ENCODE measurements around the gene MRM2. TPM values are rescaled to one million over a fixed set of nuclear protein-coding genes. Genes with fewer than 3 reads are reported as not detected.

The MRM2 gene
- total and polyA plus RNA-seq, 4 donors: 9.7 to 14.9 (median 11.8) TPM

DNA sequence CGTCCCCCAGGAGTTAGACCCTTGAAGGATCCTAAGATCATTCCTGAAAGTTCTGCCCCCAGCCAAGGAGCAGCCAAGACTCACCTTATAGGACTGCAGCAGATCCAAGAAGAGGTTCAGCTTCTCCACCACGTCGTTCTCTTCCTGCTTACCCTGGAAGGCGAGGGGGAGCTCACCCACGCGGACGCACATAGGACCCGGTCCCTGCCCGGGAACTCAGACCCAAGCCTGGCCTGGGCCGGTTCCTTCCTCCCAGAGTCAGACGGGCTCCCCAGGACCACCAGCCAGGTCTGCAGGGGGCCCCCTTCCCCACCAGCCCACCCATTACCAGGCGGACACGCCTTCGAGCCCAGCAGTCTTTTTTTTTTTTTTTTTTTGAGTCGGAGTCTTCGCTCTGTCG is 15.6 kb upstream of the MRM2 start:
- Histone ChIP-seq H3K36me3 (ENCODE audit: control insufficient read depth in 4 of 4, insufficient read depth in 3 of 4, low read depth in 1 of 4, low read length in 3 of 4) (peaks cover 0 to 18% (median 4%) of the 10 kb centered on the region in 4 donors), H3K4me1 (ENCODE audit: control insufficient read depth in 4 of 4, insufficient read depth in 4 of 4, low read length in 3 of 4) (no peaks in the 10 kb centered on the region), H3K9me3 (ENCODE audit: control insufficient read depth in 4 of 4, low read length in 3 of 4) (no peaks in the 10 kb centered on the region), H3K4me3 (ENCODE audit: low read depth in 1 of 3, low read length in 3 of 3) (no peak overlapping the region), H3K9ac (ENCODE audit: low read depth in 1 of 2, low read length in 2 of 2) (no peak overlapping the region), H3K27me3 (ENCODE audit: control insufficient read depth in 4 of 4, insufficient read depth in 4 of 4, low read length in 3 of 4) (no peaks in the 10 kb centered on the region), H3K27ac (ENCODE audit: low read depth in 1 of 2, low read length in 2 of 2) (no peak overlapping the region)
- TF ChIP-seq EGR1 (IDR thresholded peaks at IDR 0.05; ENCODE audit: low read depth in 2 of 2) (no peak), HNF4A (conservative IDR thresholded peaks at IDR 0.05) (no peak)
- DNase-seq (ENCODE audit: low spot score): no peak
- 96% methylated on average over 17 of the region's 17 CpGs for WGBS

DNA sequence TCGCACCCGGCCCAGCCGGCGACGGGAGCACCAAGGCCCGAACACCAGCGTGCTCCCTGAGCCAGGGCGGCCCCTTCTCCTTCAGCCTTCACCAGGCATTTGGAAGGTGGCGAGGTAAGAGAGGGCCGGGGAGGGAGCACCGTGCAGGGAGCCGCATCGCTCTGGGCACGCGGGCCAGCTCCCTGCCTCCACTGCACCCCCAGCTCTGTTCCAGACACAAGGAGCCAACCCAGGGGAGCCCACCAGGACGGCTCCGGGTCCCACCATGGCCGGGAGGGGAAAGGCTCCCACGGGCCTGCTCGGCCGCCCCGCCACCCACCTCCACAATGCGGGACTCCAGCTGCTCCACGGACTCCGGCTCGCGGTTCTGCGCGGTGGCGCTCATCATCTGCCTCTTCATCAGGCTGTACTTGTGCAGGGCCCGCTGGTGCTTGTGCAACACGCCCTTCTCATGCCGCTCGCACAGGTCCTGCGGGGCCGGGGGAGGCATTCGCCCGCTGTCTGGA is 15.1 kb upstream of the MRM2 start:
- Histone ChIP-seq H3K36me3 (ENCODE audit: control insufficient read depth in 4 of 4, insufficient read depth in 3 of 4, low read depth in 1 of 4, low read length in 3 of 4) (peaks cover 0 to 15% (median 4%) of the 10 kb centered on the region in 4 donors), H3K27me3 (ENCODE audit: control insufficient read depth in 4 of 4, insufficient read depth in 4 of 4, low read length in 3 of 4) (no peaks in the 10 kb centered on the region), H3K9ac (ENCODE audit: low read depth in 1 of 2, low read length in 2 of 2) (no peak overlapping the region), H3K4me3 (ENCODE audit: low read depth in 1 of 3, low read length in 3 of 3) (no peak overlapping the region), H3K4me1 (ENCODE audit: control insufficient read depth in 4 of 4, insufficient read depth in 4 of 4, low read length in 3 of 4) (no peaks in the 10 kb centered on the region), H3K27ac (ENCODE audit: low read depth in 1 of 2, low read length in 2 of 2) (no peak overlapping the region), H3K9me3 (ENCODE audit: control insufficient read depth in 4 of 4, low read length in 3 of 4) (no peaks in the 10 kb centered on the region)
- WGBS: 98% methylated on average over 38 of the region's 38 CpGs
- TF ChIP-seq JUND (IDR thresholded peaks at IDR 0.05) (no peak), FOXA2 (IDR thresholded peaks at IDR 0.05) (no peak), FOXA1 (IDR thresholded peaks at IDR 0.05) (no peak), RXRA (IDR thresholded peaks at IDR 0.05) (no peak), EGR1 (IDR thresholded peaks at IDR 0.05; ENCODE audit: low read depth in 2 of 2) (no peak), HNF4G (IDR thresholded peaks at IDR 0.05) (no peak), YY1 (IDR thresholded peaks at IDR 0.05) (no peak), NR2F2 (IDR thresholded peaks at IDR 0.05) (no peak), GABPA (IDR thresholded peaks at IDR 0.05 in 1 of 2, conservative IDR thresholded peaks at IDR 0.05 in 1 of 2) (no peak), RAD21 (IDR thresholded peaks at IDR 0.05) (no peak), HNF4A (conservative IDR thresholded peaks at IDR 0.05) (no peak), SP1 (IDR thresholded peaks at IDR 0.05) (no peak), TAF1 (conservative IDR thresholded peaks at IDR 0.05) (no peak)
- TF ChIP-seq, protein P1, sequence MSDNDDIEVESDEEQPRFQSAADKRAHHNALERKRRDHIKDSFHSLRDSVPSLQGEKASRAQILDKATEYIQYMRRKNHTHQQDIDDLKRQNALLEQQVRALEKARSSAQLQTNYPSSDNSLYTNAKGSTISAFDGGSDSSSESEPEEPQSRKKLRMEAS (IDR thresholded peaks at IDR 0.05): no peak
- TF ChIP-seq, protein P2, sequence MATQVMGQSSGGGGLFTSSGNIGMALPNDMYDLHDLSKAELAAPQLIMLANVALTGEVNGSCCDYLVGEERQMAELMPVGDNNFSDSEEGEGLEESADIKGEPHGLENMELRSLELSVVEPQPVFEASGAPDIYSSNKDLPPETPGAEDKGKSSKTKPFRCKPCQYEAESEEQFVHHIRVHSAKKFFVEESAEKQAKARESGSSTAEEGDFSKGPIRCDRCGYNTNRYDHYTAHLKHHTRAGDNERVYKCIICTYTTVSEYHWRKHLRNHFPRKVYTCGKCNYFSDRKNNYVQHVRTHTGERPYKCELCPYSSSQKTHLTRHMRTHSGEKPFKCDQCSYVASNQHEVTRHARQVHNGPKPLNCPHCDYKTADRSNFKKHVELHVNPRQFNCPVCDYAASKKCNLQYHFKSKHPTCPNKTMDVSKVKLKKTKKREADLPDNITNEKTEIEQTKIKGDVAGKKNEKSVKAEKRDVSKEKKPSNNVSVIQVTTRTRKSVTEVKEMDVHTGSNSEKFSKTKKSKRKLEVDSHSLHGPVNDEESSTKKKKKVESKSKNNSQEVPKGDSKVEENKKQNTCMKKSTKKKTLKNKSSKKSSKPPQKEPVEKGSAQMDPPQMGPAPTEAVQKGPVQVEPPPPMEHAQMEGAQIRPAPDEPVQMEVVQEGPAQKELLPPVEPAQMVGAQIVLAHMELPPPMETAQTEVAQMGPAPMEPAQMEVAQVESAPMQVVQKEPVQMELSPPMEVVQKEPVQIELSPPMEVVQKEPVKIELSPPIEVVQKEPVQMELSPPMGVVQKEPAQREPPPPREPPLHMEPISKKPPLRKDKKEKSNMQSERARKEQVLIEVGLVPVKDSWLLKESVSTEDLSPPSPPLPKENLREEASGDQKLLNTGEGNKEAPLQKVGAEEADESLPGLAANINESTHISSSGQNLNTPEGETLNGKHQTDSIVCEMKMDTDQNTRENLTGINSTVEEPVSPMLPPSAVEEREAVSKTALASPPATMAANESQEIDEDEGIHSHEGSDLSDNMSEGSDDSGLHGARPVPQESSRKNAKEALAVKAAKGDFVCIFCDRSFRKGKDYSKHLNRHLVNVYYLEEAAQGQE (IDR thresholded peaks at IDR 0.05): no peak
- TF ChIP-seq, protein P3, sequence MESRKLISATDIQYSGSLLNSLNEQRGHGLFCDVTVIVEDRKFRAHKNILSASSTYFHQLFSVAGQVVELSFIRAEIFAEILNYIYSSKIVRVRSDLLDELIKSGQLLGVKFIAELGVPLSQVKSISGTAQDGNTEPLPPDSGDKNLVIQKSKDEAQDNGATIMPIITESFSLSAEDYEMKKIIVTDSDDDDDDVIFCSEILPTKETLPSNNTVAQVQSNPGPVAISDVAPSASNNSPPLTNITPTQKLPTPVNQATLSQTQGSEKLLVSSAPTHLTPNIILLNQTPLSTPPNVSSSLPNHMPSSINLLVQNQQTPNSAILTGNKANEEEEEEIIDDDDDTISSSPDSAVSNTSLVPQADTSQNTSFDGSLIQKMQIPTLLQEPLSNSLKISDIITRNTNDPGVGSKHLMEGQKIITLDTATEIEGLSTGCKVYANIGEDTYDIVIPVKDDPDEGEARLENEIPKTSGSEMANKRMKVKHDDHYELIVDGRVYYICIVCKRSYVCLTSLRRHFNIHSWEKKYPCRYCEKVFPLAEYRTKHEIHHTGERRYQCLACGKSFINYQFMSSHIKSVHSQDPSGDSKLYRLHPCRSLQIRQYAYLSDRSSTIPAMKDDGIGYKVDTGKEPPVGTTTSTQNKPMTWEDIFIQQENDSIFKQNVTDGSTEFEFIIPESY (IDR thresholded peaks at IDR 0.05): no peak
- TF ChIP-seq, protein P4, sequence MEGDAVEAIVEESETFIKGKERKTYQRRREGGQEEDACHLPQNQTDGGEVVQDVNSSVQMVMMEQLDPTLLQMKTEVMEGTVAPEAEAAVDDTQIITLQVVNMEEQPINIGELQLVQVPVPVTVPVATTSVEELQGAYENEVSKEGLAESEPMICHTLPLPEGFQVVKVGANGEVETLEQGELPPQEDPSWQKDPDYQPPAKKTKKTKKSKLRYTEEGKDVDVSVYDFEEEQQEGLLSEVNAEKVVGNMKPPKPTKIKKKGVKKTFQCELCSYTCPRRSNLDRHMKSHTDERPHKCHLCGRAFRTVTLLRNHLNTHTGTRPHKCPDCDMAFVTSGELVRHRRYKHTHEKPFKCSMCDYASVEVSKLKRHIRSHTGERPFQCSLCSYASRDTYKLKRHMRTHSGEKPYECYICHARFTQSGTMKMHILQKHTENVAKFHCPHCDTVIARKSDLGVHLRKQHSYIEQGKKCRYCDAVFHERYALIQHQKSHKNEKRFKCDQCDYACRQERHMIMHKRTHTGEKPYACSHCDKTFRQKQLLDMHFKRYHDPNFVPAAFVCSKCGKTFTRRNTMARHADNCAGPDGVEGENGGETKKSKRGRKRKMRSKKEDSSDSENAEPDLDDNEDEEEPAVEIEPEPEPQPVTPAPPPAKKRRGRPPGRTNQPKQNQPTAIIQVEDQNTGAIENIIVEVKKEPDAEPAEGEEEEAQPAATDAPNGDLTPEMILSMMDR (IDR thresholded peaks at IDR 0.05; ENCODE audit: low read depth, low read length, missing input control): no peak
- DNase-seq (ENCODE audit: low spot score): no peak
